Adrenal gland (tissue), 5 donors: ENCODE data around the gene PTPN3.

Experiments used
- POLR2A ChIP-seq, 2 donors: fragments of 450-650 bp; IDR thresholded peaks; one replicate each; pipeline ENCODE4 v1.6.1; 2017; ENCODE audit warnings: antibody characterized with exemption in 2 of 2, mild to moderate bottlenecking in 2 of 2, moderate library complexity in 1 of 2
- TF ChIP-seq, protein P1 (sequence below), 6 experiments: fragments of 450-650 bp in 4 of 6; fragments of 200-600 bp in 2 of 6; sonication (generic) in 1 of 6; IDR thresholded peaks; 1 replicate in 5 of 6; 2 replicates in 1 of 6; pipeline versions ENCODE4 v1.5.1 to v1.8.0; 2016 to 2021; ENCODE audit warnings: antibody characterized with exemption in 6 of 6, mild to moderate bottlenecking in 2 of 6, moderate library complexity in 1 of 6
- donor health status: DM: no; HTN: no; CAD: no.

DNA sequence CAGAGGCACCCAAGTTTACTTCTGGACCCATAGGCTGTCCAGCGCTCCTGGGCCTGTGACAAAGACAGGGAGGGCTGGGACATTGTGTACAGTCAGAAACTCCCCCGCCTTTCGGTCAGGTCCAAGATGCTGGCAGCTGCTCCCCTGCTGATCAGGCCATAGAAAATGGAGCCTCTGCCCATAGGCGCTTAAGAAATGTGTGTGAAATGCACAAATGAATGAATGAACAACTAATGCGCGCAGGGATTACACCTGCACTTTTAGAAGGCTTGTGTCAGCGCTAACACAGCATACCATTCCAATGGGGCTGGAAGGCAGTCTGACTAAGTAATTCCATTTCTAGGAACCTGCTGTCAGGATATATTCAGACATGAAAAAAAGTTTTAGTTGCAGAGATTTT is 16.3 kb downstream of the PTPN3 start:
- TF ChIP-seq, protein P1, sequence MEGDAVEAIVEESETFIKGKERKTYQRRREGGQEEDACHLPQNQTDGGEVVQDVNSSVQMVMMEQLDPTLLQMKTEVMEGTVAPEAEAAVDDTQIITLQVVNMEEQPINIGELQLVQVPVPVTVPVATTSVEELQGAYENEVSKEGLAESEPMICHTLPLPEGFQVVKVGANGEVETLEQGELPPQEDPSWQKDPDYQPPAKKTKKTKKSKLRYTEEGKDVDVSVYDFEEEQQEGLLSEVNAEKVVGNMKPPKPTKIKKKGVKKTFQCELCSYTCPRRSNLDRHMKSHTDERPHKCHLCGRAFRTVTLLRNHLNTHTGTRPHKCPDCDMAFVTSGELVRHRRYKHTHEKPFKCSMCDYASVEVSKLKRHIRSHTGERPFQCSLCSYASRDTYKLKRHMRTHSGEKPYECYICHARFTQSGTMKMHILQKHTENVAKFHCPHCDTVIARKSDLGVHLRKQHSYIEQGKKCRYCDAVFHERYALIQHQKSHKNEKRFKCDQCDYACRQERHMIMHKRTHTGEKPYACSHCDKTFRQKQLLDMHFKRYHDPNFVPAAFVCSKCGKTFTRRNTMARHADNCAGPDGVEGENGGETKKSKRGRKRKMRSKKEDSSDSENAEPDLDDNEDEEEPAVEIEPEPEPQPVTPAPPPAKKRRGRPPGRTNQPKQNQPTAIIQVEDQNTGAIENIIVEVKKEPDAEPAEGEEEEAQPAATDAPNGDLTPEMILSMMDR (IDR thresholded peaks at IDR 0.05) = no peak
- TF ChIP-seq POLR2A (IDR thresholded peaks at IDR 0.05) = no peak
